Body of pancreas (tissue), 4 donors: ENCODE results near the gene CYP2W1. TPM values are rescaled to one million over a fixed set of nuclear protein-coding genes. Genes with fewer than 3 reads are reported as not detected.

Source experiments
- ATAC-seq: fragments of 150-250 bp; one replicate; pipeline ENCODE4 v1.9.1; 2016
- DNase-seq, 4 donors: peaks; one replicate each; pipeline ENCODE4 v3.0.0-alpha.2; 2019
- H3K27ac ChIP-seq, 4 donors: fragments of 200-600 bp; sonication (generic); 1 replicate in 3 of 4; 2 replicates in 1 of 4; pipeline versions ENCODE4 v1.5.1 to v1.6.1; 2016 to 2019; ENCODE audit warnings: mild to moderate bottlenecking in 1 of 4, mixed read lengths in 1 of 4, moderate library complexity in 1 of 4
- H3K27me3 ChIP-seq, 2 donors: fragments of 200-600 bp; sonication (generic); one replicate each; pipeline ENCODE4 v1.6.0; 2016; ENCODE audit warnings: mild to moderate bottlenecking in 1 of 2
- H3K36me3 ChIP-seq, 2 donors: fragments of 200-600 bp; sonication (generic); replicated peaks in 1 of 2; 2 replicates each; pipeline ENCODE4 v1.5.1; 2016; ENCODE audit warnings: low read depth in 2 of 2; ENCODE audit not compliant: insufficient read depth in 1 of 2
- H3K4me1 ChIP-seq: fragments of 200-600 bp; sonication (generic); one replicate; pipeline ENCODE4 v1.6.0; 2016
- H3K4me3 ChIP-seq, 2 donors: fragments of 200-600 bp; sonication (generic); 1 replicate in 1 of 2; 2 replicates in 1 of 2; pipeline ENCODE4 v1.5.1; 2016 to 2019
- H3K9me3 ChIP-seq, 3 donors: fragments of 200-600 bp; sonication (generic); 1 replicate in 2 of 3; 2 replicates in 1 of 3; pipeline ENCODE4 v1.5.1; 2016
- CTCF ChIP-seq, 7 experiments: fragments of 450-650 bp in 4 of 7; fragments of 200-600 bp in 3 of 7; sonication (generic) in 3 of 7; IDR thresholded peaks; one replicate each; pipeline ENCODE4 v1.5.1; 2016 to 2019; ENCODE audit warnings: antibody characterized with exemption in 7 of 7
- POLR2A ChIP-seq, 3 donors: fragments of 450-650 bp; IDR thresholded peaks; one replicate each; pipeline ENCODE4 v1.6.1; 2016; ENCODE audit warnings: antibody characterized with exemption in 3 of 3, mild to moderate bottlenecking in 2 of 3
- WGBS, 2 donors: methylation state at CpG; one replicate each; pipeline ENCODE4 v1.1.5; 2017; 5-methylcytosine and 5-hydroxymethylcytosine counted together
- intact Hi-C: fragments of 100-400 bp; cut with DNase I; formaldehyde crosslinking; loops from one replicate; pipeline ENCODE4 v1.15.1; 2023
- total RNA-seq, 2 donors: library from RNA; depleted of rRNA; stranded (reverse); fragments of >200 nt; gene quantifications; one replicate each; pipeline ENCODE4 v1.1.0, GENCODE V29; 2016

The CYP2W1 gene
- total RNA-seq, 2 donors from 2014 or later: not detected

GRCh38 chr7:1028044-1028770 is 45.2 kb downstream of the CYP2W1 start:
- peak; percentile 80 for ATAC-seq
- H3K4me3 ChIP-seq: peak overlapping the region; percentile 10 to 36
- peak; percentile 91 to 94 (median 92) for DNase-seq

GRCh38 chr7:1028775-1029636 is 46.0 kb downstream of the CYP2W1 start:
- intact Hi-C loops: no loop called here
- Histone ChIP-seq H3K4me3 (no peak overlapping the region), H3K27ac (peak overlapping the region; percentile 90 to 99 (median 98)), H3K36me3 (no peaks in the 10 kb centered on the region), H3K4me1 (peaks cover 53% of the 10 kb centered on the region), H3K27me3 (no peaks in the 10 kb centered on the region), H3K9me3 (no peaks in the 10 kb centered on the region)
- DNase-seq (peak; percentile 81 to 94 (median 90)), ATAC-seq (peak; percentile 68)
- WGBS, 2 donors: 55 to 56% methylated on average over 15 to 18 of the region's 18 CpGs
- no peak for TF ChIP-seq CTCF (IDR thresholded peaks at IDR 0.05)
- TF ChIP-seq POLR2A (IDR thresholded peaks at IDR 0.05): no peak

More at GRCh38 chr7:1028044-1028770, 45.2 kb downstream of the CYP2W1 start:
- intact Hi-C loops: no loop called here
- no peaks in the 10 kb centered on the region for H3K9me3 ChIP-seq
- H3K27ac ChIP-seq: peak overlapping the region; percentile 90 to 99 (median 98)
- no peaks in the 10 kb centered on the region for H3K36me3 ChIP-seq
- H3K27me3 ChIP-seq: no peaks in the 10 kb centered on the region
- H3K4me1 ChIP-seq: peaks cover 58% of the 10 kb centered on the region
- 0 to 1% methylated on average over 19 to 45 of the region's 77 CpGs for WGBS, 2 donors
- TF ChIP-seq CTCF (IDR thresholded peaks at IDR 0.05): no peak
- peak; percentile 50 to 87 (median 61) for TF ChIP-seq POLR2A (IDR thresholded peaks at IDR 0.05)

- no peak overlapping the region for H3K4me3 ChIP-seq
- no peaks in the 10 kb centered on the region for H3K9me3 ChIP-seq
- ATAC-seq: no peak
- DNase-seq: peak in 1 of 4 donors; percentile 18
- peak overlapping the region; percentile 90 to 99 (median 98) for H3K27ac ChIP-seq
- H3K36me3 ChIP-seq: no peaks in the 10 kb centered on the region
- intact Hi-C loops: no loop called here
- H3K27me3 ChIP-seq: no peaks in the 10 kb centered on the region
- 94 to 98% methylated on average over 20 to 32 of the region's 33 CpGs for WGBS, 2 donors
- TF ChIP-seq CTCF (IDR thresholded peaks at IDR 0.05): no peak
- no peak for TF ChIP-seq POLR2A (IDR thresholded peaks at IDR 0.05)
- peaks cover 46% of the 10 kb centered on the region for H3K4me1 ChIP-seq
Observed at GRCh38 chr7:1029637-1030443, 46.9 kb downstream of the CYP2W1 start.

GRCh38 chr7:1030444-1031070 is 47.6 kb downstream of the CYP2W1 start:
- DNase-seq (no peak), ATAC-seq (no peak)
- WGBS, 2 donors: 78% methylated on average over 12 of the region's 12 CpGs; no CpG with 5 or more reads in 1 of the 2 donors
- H3K27me3 ChIP-seq: no peaks in the 10 kb centered on the region
- no peaks in the 10 kb centered on the region for H3K36me3 ChIP-seq
- no peaks in the 10 kb centered on the region for H3K9me3 ChIP-seq
- no peak overlapping the region for H3K27ac ChIP-seq
- peaks cover 39% of the 10 kb centered on the region for H3K4me1 ChIP-seq
- no peak overlapping the region for H3K4me3 ChIP-seq
- intact Hi-C loops: no loop called here
- TF ChIP-seq CTCF (IDR thresholded peaks at IDR 0.05): no peak
- no peak for TF ChIP-seq POLR2A (IDR thresholded peaks at IDR 0.05)
